OCI-LY3 (cell line): ENCODE results near the gene ARHGEF28.

Experiments used
- CTCF ChIP-seq: fragments of 200-600, 300-600 bp; sonication (generic); IDR thresholded peaks from 2 replicates; pipeline ENCODE4 v1.5.1; 2014; ENCODE audit warnings: antibody characterized with exemption, low read length, low read depth
- EZH2phosphoT487 ChIP-seq: fragments of 200-600 bp; shearing (Covaris generic); IDR thresholded peaks from 2 replicates; pipeline ENCODE4 v1.6.1; 2018; ENCODE audit warnings: antibody characterized with exemption, mixed run types, low read depth

GRCh38 chr5:73946278-73946677 is 320.3 kb downstream of the ARHGEF28 start:
- TF ChIP-seq CTCF (no peak), EZH2phosphoT487 (no peak)
